ENCODE data around the gene CDYL2.

CDYL2 gene

GRCh38 chr16:80827007-80827406 lies 22.6 kb upstream of the CDYL2 start:
- no peak for TF ChIP-seq TAF1 (IDR thresholded peaks at IDR 0.05; ENCODE audit: borderline replicate concordance, insufficient read depth, low read length)
- no peak for TF ChIP-seq REST (IDR thresholded peaks at IDR 0.05; ENCODE audit: insufficient read depth in 1 of 2, low read depth in 2 of 2, low read length in 2 of 2)
- TF ChIP-seq SIN3A (IDR thresholded peaks at IDR 0.05; ENCODE audit: borderline replicate concordance, insufficient read depth, low read length) = no peak
- TF ChIP-seq FOXP2 (optimal IDR thresholded peaks at IDR 0.05; ENCODE audit: borderline replicate concordance, extremely low read depth, extremely low read length, insufficient read depth) = no peak
- TF ChIP-seq POLR2AphosphoS5 (IDR thresholded peaks at IDR 0.05; ENCODE audit: low read depth, low read length) = no peak

DNA sequence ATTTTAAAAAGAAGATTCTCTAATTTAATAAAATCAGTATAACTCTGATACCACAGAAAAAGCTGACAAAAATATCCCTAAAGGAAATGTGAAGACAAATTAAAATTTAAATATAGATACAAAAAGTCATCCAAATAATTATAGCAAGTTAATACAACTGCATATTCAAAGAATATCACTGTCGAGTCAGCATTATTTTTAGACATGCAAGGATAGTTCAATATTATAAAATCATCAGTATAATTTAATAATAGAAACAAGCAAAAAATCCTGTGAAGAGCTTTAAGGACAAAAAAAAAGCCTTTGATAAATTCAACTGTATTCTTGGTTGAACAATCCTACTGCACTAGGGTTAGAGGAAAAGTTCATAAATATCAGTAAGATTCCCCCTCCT lies 21.0 kb upstream of the CDYL2 start:
- TF ChIP-seq FOXP2 (optimal IDR thresholded peaks at IDR 0.05; ENCODE audit: borderline replicate concordance, extremely low read depth, extremely low read length, insufficient read depth) (no peak), POLR2AphosphoS5 (IDR thresholded peaks at IDR 0.05; ENCODE audit: low read depth, low read length) (no peak), REST (IDR thresholded peaks at IDR 0.05; ENCODE audit: insufficient read depth in 1 of 2, low read depth in 2 of 2, low read length in 2 of 2) (no peak), SIN3A (IDR thresholded peaks at IDR 0.05; ENCODE audit: borderline replicate concordance, insufficient read depth, low read length) (no peak)

DNA sequence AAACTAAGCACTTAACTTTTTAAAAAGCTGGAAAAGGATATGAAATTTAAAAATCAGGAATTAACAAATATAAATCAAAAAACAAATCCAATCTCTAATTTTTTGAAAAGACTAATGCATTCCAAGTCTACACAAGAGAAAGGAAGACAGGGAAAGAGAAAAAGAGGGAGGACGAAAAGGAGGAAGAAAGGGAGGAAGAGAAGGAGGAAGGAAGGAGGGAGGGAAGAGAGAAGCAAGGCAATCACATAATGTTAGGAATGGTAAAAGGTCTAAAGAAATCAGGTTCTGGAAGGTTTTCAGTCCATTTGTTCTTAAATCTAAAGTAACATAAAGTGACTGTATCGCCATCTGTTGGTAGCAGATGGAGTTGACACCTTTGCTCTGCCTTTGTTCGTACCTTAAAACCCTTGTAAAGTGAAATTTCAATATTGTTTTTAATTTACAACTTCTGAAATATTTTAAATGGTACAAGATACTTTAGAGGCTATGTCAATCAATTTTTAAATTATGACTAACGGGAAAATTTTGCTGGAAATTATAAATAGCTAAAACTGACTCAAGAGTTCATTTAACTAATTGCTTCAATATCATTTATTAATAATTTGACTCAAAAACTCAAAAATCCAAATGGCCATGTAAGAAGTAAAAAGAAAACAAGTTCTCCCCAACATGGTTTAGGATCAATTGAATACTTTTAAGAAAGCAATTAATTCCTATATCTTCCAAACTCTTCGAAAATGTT lies 20.4 kb upstream of the CDYL2 start:
- TF ChIP-seq TAF1 (IDR thresholded peaks at IDR 0.05; ENCODE audit: borderline replicate concordance, insufficient read depth, low read length) (no peak), SIN3A (IDR thresholded peaks at IDR 0.05; ENCODE audit: borderline replicate concordance, insufficient read depth, low read length) (no peak), FOXP2 (optimal IDR thresholded peaks at IDR 0.05; ENCODE audit: borderline replicate concordance, extremely low read depth, extremely low read length, insufficient read depth) (no peak), POLR2AphosphoS5 (IDR thresholded peaks at IDR 0.05; ENCODE audit: low read depth, low read length) (no peak), REST (IDR thresholded peaks at IDR 0.05; ENCODE audit: insufficient read depth in 1 of 2, low read depth in 2 of 2, low read length in 2 of 2) (no peak)

GRCh38 chr16:80819988-80820387 lies 15.6 kb upstream of the CDYL2 start:
- TF ChIP-seq FOXP2 (optimal IDR thresholded peaks at IDR 0.05; ENCODE audit: borderline replicate concordance, extremely low read depth, extremely low read length, insufficient read depth) = no peak
- no peak for TF ChIP-seq REST (IDR thresholded peaks at IDR 0.05; ENCODE audit: insufficient read depth in 1 of 2, low read depth in 2 of 2, low read length in 2 of 2)
- TF ChIP-seq POLR2AphosphoS5 (IDR thresholded peaks at IDR 0.05; ENCODE audit: low read depth, low read length) = no peak
- no peak for TF ChIP-seq SIN3A (IDR thresholded peaks at IDR 0.05; ENCODE audit: borderline replicate concordance, insufficient read depth, low read length)
- no peak for TF ChIP-seq TAF1 (IDR thresholded peaks at IDR 0.05; ENCODE audit: borderline replicate concordance, insufficient read depth, low read length)
